HFF-Myc (cell line): Measurements from ENCODE around the gene MCEMP1.

Experiments
- DNase-seq: peaks from one replicate; pipeline ENCODE4 v3.0.0-alpha.2; 2011; ENCODE audit warnings: low read depth; ENCODE audit errors: extremely low read depth
- H3K4me3 ChIP-seq: replicated peaks from 2 replicates; pipeline ENCODE4 v1.5.1; 2011; ENCODE audit warnings: low read depth, mild to moderate bottlenecking, control low read depth, low read length
- CTCF ChIP-seq: IDR thresholded peaks from 2 replicates; pipeline ENCODE4 v1.5.1; 2012; ENCODE audit warnings: mild to moderate bottlenecking, low read depth, low read length, control low read depth; ENCODE audit errors: missing control alignments

The MCEMP1 gene

GRCh38 chr19:7676854-7677253 is at the start of gene MCEMP1:
Gene MCEMP1 (plus strand): TSS chr19:7677090. CDS start chr19:7677121, 31 bp downstream.
- no peak for TF ChIP-seq CTCF
- DNase-seq = no peak
- H3K4me3 ChIP-seq = no peak within 1 kb of the TSS

DNA sequence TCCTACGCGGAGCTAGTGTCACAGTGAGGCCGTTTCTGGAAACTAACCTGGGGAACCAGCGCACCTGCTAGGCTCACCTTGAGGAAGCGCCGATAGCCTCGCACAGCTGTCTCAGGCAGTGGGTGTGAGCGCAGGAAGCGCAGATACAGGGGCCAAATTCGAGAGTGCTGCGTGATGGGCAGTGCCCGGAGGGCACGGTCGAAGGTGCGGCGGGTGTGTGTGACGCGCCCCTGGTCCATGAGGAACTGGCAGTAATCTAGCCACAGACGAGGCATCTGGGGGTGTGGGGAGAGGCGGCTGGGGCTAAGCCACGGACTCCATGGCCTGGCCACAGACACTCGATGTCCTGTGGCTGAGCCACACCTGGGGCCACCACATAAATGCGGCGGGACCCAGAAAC is 49.7 kb upstream of the MCEMP1 start:
- no peak for TF ChIP-seq CTCF
- no peak for DNase-seq
- H3K4me3 ChIP-seq = no peak overlapping the region

DNA sequence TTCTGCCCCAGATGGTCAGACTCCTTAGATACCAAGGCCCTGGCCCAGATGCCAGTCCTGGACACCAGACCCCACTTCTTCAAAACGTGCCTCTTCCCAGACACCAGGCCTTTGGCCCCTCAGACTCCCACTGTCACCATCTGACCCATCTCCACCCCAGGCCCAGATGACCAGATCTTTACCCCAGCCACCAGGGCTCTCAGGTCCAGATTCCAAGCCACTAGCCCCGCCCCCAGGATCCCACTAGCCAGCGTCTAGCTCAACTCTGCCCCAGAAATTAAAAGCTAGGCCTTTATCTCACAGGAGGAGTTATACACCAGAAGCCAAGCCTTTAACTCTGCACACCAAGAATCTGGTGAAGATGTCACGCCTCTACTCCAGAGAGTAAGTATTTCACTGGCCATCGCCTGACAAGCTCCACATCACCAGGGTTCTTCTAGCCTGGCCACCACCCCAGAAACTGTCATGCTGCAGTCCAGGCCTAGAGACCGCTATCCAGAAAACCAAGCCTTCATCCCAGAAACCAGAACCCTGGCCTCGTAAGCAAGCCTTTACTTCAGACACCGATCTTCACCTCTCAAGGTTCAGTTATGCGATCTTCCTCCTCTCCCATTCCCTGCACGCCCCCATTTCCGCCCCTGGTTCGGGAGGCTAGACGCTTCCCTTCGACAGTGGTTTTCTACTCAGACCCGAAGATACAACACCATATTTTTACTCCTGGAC is 48.1 kb upstream of the MCEMP1 start:
- no peak for TF ChIP-seq CTCF
- DNase-seq = no peak
- peak overlapping the region; percentile 98 for H3K4me3 ChIP-seq

GRCh38 chr19:7629347-7630054 is 47.4 kb upstream of the MCEMP1 start, which contains the start of the genes PET100 and XAB2:
Gene PET100 (plus strand): TSS chr19:7629793. CDS start chr19:7629834, 41 bp downstream.
Gene XAB2 (minus strand): TSS chr19:7629545. CDS start chr19:7629527, 18 bp downstream.
- no peak for TF ChIP-seq CTCF
- DNase-seq = peak; percentile 98
- peak within 1 kb of the TSS; percentile 98 for H3K4me3 ChIP-seq

- TF ChIP-seq CTCF = no peak
- no peak for DNase-seq
Measured at GRCh38 chr19:7631577-7631976, 45.3 kb upstream of the MCEMP1 start.

GRCh38 chr19:7632340-7633203 is 44.3 kb upstream of the MCEMP1 start:
- H3K4me3 ChIP-seq = no peak overlapping the region
- no peak for DNase-seq
- TF ChIP-seq CTCF = no peak

More at GRCh38 chr19:7631577-7631976, 45.3 kb upstream of the MCEMP1 start:
- H3K4me3 ChIP-seq = no peak overlapping the region
